Astrocyte of the cerebellum (primary cell): ENCODE measurements around the gene STXBP1.

Experiments
- DNase-seq: peaks from one replicate; pipeline ENCODE4 v3.0.0-alpha.2; 2011; ENCODE audit warnings: low read depth
- H3K4me3 ChIP-seq: 2 replicates; pipeline ENCODE4 v1.5.1; 2011; ENCODE audit warnings: mild to moderate bottlenecking, low read depth, low read length, moderate library complexity
- CTCF ChIP-seq: IDR thresholded peaks from 2 replicates; pipeline ENCODE4 v1.5.1; 2012; ENCODE audit warnings: low read length, low read depth, moderate library complexity, mild to moderate bottlenecking; ENCODE audit errors: missing control alignments
- in situ Hi-C: cut with HindIII; loops from 2 replicates; pipeline ENCODE4 v1.10.0; 2017; ENCODE audit warnings: low sequenced_read_pairs

Gene STXBP1

DNA sequence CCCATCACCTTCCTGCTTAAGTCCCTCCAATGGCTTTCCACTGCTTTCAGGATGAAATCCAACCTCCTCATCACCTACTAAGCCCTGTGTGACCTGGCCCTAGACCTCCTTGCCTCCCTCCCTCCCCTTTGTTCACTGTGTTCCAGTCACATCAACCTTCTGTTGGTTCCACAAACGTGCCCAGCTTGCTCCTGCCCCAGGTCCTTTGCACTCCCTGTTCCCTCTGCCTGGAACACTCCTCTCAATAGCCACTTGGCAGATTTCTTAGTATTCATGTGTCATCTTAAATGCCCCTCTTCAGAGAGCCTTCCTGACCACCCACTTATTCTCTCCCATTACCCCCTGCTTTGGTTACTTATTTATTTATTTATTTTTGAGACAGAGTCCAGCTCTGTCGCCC lies 24.1 kb upstream of the STXBP1 start:
- in situ Hi-C loops = no loop called here
- H3K4me3 ChIP-seq = no peak overlapping the region
- no peak for DNase-seq
- no peak for TF ChIP-seq CTCF

DNA sequence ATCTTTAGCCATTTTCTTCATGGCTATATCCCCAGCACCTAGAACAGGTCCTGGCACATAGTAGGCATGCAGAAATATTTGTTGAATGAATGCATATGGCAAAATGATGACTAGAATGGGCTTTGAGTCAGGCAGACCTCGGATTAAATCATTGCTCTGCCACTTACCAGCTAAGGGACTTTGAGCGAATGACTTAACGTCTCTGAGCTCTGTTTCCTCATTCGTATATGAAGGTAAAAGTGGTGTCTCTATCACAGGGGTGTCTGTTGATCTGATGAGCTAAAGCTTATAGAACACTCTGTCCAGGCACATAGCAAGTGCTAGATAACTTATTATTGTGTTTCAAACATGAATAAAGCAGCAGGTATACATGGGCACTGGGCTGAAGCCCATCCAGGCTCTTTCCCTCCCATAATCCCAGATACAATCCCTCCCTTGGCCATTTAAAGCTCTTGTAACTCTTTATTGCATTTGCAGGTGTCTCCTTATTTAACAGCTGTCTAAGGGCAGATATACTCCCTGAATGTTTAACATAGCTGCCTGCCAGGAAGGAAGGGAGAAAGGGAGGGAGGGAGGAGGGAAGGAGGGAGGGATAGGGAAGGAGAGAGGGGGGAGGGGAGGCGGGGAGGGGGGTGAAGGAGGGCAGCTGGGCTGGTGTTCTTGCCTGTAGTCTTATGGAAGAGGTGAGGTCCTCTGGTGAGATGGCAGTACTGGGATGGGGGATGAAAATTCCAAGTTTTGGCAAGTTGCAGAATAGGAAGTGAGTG lies 23.2 kb upstream of the STXBP1 start:
- TF ChIP-seq CTCF = no peak
- no peak overlapping the region for H3K4me3 ChIP-seq
- DNase-seq = no peak
- in situ Hi-C loops = no loop called here

- H3K4me3 ChIP-seq = no peak overlapping the region
- in situ Hi-C loops = no loop called here
- peak; percentile 90 for TF ChIP-seq CTCF
- DNase-seq = peak; percentile 66
Observed at GRCh38 chr9:127589955-127590370, 22.1 kb upstream of the STXBP1 start.

DNA sequence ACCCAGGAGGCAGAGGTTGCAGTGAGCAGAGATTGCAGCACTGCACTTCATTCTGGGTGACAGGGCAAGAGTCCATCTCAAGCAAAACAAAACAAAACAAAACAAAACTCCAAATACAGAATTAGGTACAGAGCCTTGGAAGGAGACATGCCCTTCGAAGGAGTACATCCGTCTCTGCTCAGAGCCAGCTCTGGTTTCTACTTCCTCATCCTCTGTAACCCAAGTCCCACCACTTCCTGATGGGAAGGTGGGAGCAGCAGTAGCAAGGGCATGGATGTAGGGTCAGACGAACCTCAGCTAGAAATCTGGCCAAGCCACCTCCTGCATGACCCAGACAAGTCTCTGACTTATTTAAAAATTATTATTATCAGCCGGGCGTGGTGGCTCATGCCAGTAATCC lies 16.5 kb upstream of the STXBP1 start:
- in situ Hi-C loops = no loop called here
- no peak for TF ChIP-seq CTCF
- no peak overlapping the region for H3K4me3 ChIP-seq
- DNase-seq = no peak

DNA sequence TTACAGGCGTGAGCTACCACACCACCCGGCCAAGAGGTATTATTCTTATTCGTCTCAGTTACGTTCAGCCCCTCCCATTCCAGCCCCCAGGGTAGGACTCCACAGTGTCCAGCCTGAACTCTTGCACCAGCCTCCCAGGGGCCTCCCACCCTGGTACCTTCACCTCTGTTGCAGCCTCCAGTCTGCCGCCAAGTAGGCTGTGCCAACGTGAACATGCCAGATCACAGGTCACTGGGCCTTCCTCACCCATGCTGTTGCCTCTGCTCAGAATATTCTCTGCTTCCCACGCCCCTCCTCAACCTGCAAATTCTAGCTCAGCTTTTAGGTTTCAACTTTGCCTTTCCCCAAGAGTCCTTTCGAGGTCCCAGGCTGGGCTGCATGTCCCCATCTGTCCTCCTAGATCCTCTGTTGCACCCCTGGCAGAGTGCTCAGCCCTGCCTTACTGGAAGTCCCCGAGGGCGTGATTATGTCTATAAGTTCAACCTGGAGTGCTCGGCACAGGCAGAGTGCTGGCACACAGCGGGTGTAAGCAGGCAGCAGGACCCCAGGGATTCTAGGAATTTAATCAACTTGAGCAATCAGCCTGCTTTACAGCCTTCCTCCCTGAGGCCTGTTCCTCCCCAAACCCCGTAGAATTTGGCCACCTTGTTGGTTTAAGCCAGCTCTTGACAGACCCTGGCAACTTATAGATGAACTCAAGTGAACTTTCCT lies 13.1 kb upstream of the STXBP1 start:
- no peak for TF ChIP-seq CTCF
- H3K4me3 ChIP-seq = no peak overlapping the region
- in situ Hi-C loops = no loop called here
- DNase-seq = no peak

DNA sequence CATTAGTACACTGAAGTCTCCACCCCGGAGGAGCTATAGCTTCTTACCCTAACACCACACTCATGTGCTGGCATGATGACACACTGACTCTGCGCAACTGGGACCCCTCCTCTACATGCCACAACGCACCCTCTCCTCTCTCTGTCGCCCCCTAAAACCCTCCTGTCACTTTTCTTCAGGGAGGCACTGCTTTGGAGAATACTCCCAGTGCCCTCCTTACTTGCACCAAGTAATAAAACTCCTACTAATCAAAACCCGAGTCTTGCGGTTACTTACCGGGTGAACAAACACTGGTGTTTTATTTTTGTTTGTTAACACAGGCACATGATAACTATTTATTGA lies 12.6 kb upstream of the STXBP1 start:
- in situ Hi-C loops = no loop called here
- no peak for DNase-seq
- no peak for TF ChIP-seq CTCF

More for the DNA sequence above, 12.6 kb upstream of the STXBP1 start:
- H3K4me3 ChIP-seq = no peak overlapping the region
